H1 (cell line): ENCODE results near the gene TOP1. TPM values are rescaled to one million over a fixed set of nuclear protein-coding genes. Genes with fewer than 3 reads are reported as not detected.

Source experiments
- CTCF ChIA-PET: fragments of 300-600 bp; sonication (Branson Sonifier 250); formaldehyde crosslinking; loops from one replicate; lab custom pipeline; 2021; ENCODE audit not compliant: partially characterized antibody; lab: Charles Lee
- POLR2A ChIA-PET: fragments of 300-600 bp; sonication (Branson Sonifier 250); formaldehyde crosslinking; loops from one replicate; lab custom pipeline; 2021; ENCODE audit warnings: inconsistent platforms; ENCODE audit not compliant: partially characterized antibody; lab: Charles Lee
- DNase-seq, 2 experiments: peaks; one replicate each; pipeline versions ENCODE4 v3.0.0 to v3.0.0-alpha.2; 2010 to 2022; ENCODE audit warnings: low spot score in 2 of 2, low read depth in 1 of 2, mixed read lengths in 1 of 2
- FAIRE-seq: peaks from 2 replicates; lab custom pipeline; 2011; peaks lifted over from hg19 to GRCh38; lab: Jason Lieb, UNC
- H2AFZ ChIP-seq: 2 replicates; pipeline ENCODE4 v1.8.1; 2012; ENCODE audit warnings: low read length, inconsistent platforms
- H2AK5ac ChIP-seq: 2 replicates; pipeline ENCODE4 v1.6.1; 2013; ENCODE audit warnings: low read depth, low read length
- H2BK120ac ChIP-seq: replicated peaks from 2 replicates; pipeline ENCODE3; 2013; ENCODE audit warnings: low read depth, low read length, inconsistent platforms
- H2BK12ac ChIP-seq: 2 replicates; pipeline ENCODE4 v1.6.1; 2013; ENCODE audit warnings: low read depth, low read length
- H2BK15ac ChIP-seq: 2 replicates; pipeline ENCODE4 v1.6.1; 2013; ENCODE audit warnings: low read length
- H2BK20ac ChIP-seq: 2 replicates; pipeline ENCODE4 v1.6.1; 2013; ENCODE audit warnings: low read length
- H2BK5ac ChIP-seq: 2 replicates; pipeline ENCODE4 v1.6.1; 2013; ENCODE audit warnings: low read depth, low read length
- H3K14ac ChIP-seq: 2 replicates; pipeline ENCODE4 v1.6.1; 2013; ENCODE audit warnings: inconsistent platforms; ENCODE audit not compliant: insufficient read length
- H3K18ac ChIP-seq: 2 replicates; pipeline ENCODE4 v1.6.1; 2013; ENCODE audit warnings: low read length; ENCODE audit errors: extremely low read depth
- H3K23ac ChIP-seq: 2 replicates; pipeline ENCODE4 v1.6.1; 2013; ENCODE audit warnings: inconsistent platforms; ENCODE audit not compliant: insufficient read length
- H3K23me2 ChIP-seq: 2 replicates; pipeline ENCODE4 v1.6.1; 2013; ENCODE audit warnings: low read depth, low read length
- H3K27ac ChIP-seq: 2 replicates; pipeline ENCODE4 v1.6.1; 2011; ENCODE audit warnings: low read depth, low read length, inconsistent platforms
- H3K27me3 ChIP-seq, 4 experiments: replicated peaks in 1 of 4; 1 replicate in 1 of 4; 2 replicates in 3 of 4; pipeline versions ENCODE4 v1.6.1 to v1.8.1; 2011 to 2013; ENCODE audit warnings: low read length in 3 of 4, mild to moderate bottlenecking in 3 of 4, inconsistent platforms in 2 of 4, mixed read lengths in 2 of 4, moderate library complexity in 1 of 4; ENCODE audit not compliant: control insufficient read depth in 3 of 4, insufficient read depth in 3 of 4; ENCODE audit errors: extremely low read depth in 1 of 4
- H3K36me3 ChIP-seq, 4 experiments: 2 replicates each; pipeline versions ENCODE4 v1.6.1 to v1.8.1; 2011 to 2013; ENCODE audit warnings: mild to moderate bottlenecking in 4 of 4, low read length in 3 of 4, moderate library complexity in 2 of 4, control low read depth in 1 of 4, inconsistent platforms in 1 of 4; ENCODE audit not compliant: insufficient read depth in 4 of 4, control insufficient read depth in 2 of 4
- H3K4ac ChIP-seq: replicated peaks from 2 replicates; pipeline ENCODE3; 2013; ENCODE audit warnings: low read length, low read depth, mixed read lengths, inconsistent platforms; ENCODE audit not compliant: insufficient read length
- H3K4me1 ChIP-seq, 4 experiments: replicated peaks in 1 of 4; 1 replicate in 1 of 4; 2 replicates in 3 of 4; pipeline versions ENCODE4 v1.6.1 to v1.8.1; 2011 to 2013; ENCODE audit warnings: low read length in 3 of 4, inconsistent platforms in 2 of 4, mixed read lengths in 1 of 4; ENCODE audit not compliant: insufficient read depth in 4 of 4, control insufficient read depth in 3 of 4
- H3K4me2 ChIP-seq, 2 experiments: 2 replicates each; pipeline versions ENCODE4 v1.6.1 to v1.8.1; 2011 to 2013; ENCODE audit warnings: low read depth in 2 of 2, low read length in 2 of 2, control low read depth in 1 of 2, inconsistent platforms in 1 of 2, mild to moderate bottlenecking in 1 of 2; ENCODE audit not compliant: insufficient read depth in 1 of 2
- H3K4me3 ChIP-seq, 4 experiments: fragments of 200-600, 300-600 bp in 1 of 4; sonication (generic), shearing (Covaris generic), sonication (Bioruptor Twin) in 1 of 4; 2 replicates each; pipeline versions ENCODE4 v1.5.1 to v1.8.1; 2011 to 2016; ENCODE audit warnings: low read length in 4 of 4, low read depth in 3 of 4, control low read depth in 2 of 4, inconsistent platforms in 2 of 4, mild to moderate bottlenecking in 2 of 4, mixed read lengths in 1 of 4, moderate library complexity in 1 of 4; ENCODE audit not compliant: insufficient read depth in 2 of 4; ENCODE audit errors: extremely low read depth in 1 of 4
- H3K56ac ChIP-seq: replicated peaks from 2 replicates; pipeline ENCODE3; 2013; ENCODE audit warnings: low read depth, mild to moderate bottlenecking, mixed read lengths, low read length, inconsistent platforms; ENCODE audit not compliant: insufficient read length
- H3K79me1 ChIP-seq: 2 replicates; pipeline ENCODE4 v1.6.1; 2013; ENCODE audit warnings: low read depth, low read length, control low read depth
- H3K79me2 ChIP-seq, 2 experiments: 2 replicates each; pipeline versions ENCODE4 v1.6.1 to v1.8.1; 2012 to 2013; ENCODE audit warnings: low read length in 2 of 2, mild to moderate bottlenecking in 2 of 2, inconsistent platforms in 1 of 2; ENCODE audit not compliant: insufficient read depth in 2 of 2, control insufficient read depth in 1 of 2
- H3K9ac ChIP-seq, 4 experiments: replicated peaks in 1 of 4; 1 replicate in 1 of 4; 2 replicates in 3 of 4; pipeline versions ENCODE4 v1.6.1 to v1.8.1; 2011 to 2013; ENCODE audit warnings: low read depth in 3 of 4, low read length in 3 of 4, control low read depth in 2 of 4, mild to moderate bottlenecking in 2 of 4, moderate library complexity in 2 of 4, inconsistent platforms in 1 of 4; ENCODE audit errors: extremely low read depth in 1 of 4
- H3K9me3 ChIP-seq, 2 experiments: 2 replicates each; pipeline versions ENCODE4 v1.6.1 to v1.8.1; 2012 to 2013; ENCODE audit warnings: mild to moderate bottlenecking in 2 of 2, moderate library complexity in 2 of 2, control low read depth in 1 of 2, inconsistent platforms in 1 of 2, low read depth in 1 of 2, low read length in 1 of 2, mixed read lengths in 1 of 2; ENCODE audit not compliant: insufficient read depth in 2 of 2
- H4K20me1 ChIP-seq, 2 experiments: replicated peaks in 1 of 2; 2 replicates each; pipeline versions ENCODE3 to v1.8.1; 2011 to 2013; ENCODE audit warnings: inconsistent platforms in 2 of 2, low read length in 2 of 2, mild to moderate bottlenecking in 1 of 2; ENCODE audit not compliant: insufficient read depth in 2 of 2, control insufficient read depth in 1 of 2
- H4K5ac ChIP-seq: 2 replicates; pipeline ENCODE4 v1.6.1; 2013; ENCODE audit warnings: low read length, low read depth, mixed read lengths, inconsistent platforms; ENCODE audit not compliant: insufficient read length
- H4K8ac ChIP-seq: 2 replicates; pipeline ENCODE4 v1.8.0; 2013; ENCODE audit warnings: mild to moderate bottlenecking, moderate library complexity, low read length, inconsistent platforms; ENCODE audit not compliant: insufficient read depth; ENCODE audit errors: extremely low read depth
- H4K91ac ChIP-seq: replicated peaks from 2 replicates; pipeline ENCODE3; 2013; ENCODE audit warnings: low read length, mixed read lengths, inconsistent platforms; ENCODE audit not compliant: insufficient read length
- ASH2L ChIP-seq: fragments of 200-600, 300-600 bp; sonication (generic); IDR thresholded peaks from one replicate; pipeline ENCODE4 v1.7.1; 2017; ENCODE audit warnings: low read length
- BACH1 ChIP-seq: IDR thresholded peaks from 2 replicates; pipeline ENCODE4 v1.6.1; 2012; ENCODE audit warnings: low read length, improper control_type of control experiment
- BRCA1 ChIP-seq: IDR thresholded peaks from 2 replicates; pipeline ENCODE4 v1.6.1; 2012; ENCODE audit warnings: low read depth, low read length, improper control_type of control experiment
- GTF2F1 ChIP-seq: IDR thresholded peaks from 2 replicates; pipeline ENCODE4 v1.6.1; 2012; ENCODE audit warnings: low read depth, low read length, improper control_type of control experiment, borderline replicate concordance
- KDM1A ChIP-seq: fragments of 200-600, 300-600 bp; sonication (generic); IDR thresholded peaks from 2 replicates; pipeline ENCODE4 v1.7.1; 2016; ENCODE audit warnings: mild to moderate bottlenecking, low read length, borderline replicate concordance
- NANOG ChIP-seq: IDR thresholded peaks from 2 replicates; pipeline ENCODE4 v1.6.1; 2011; ENCODE audit warnings: low read length, low read depth, mild to moderate bottlenecking, inconsistent platforms; ENCODE audit not compliant: insufficient read depth, poor library complexity, severe bottlenecking
- PHF8 ChIP-seq: fragments of 200-600 bp; sonication (generic); conservative IDR thresholded peaks from 2 replicates; pipeline ENCODE4 v1.7.1; 2012; ENCODE audit warnings: low read depth, mild to moderate bottlenecking, inconsistent platforms, low read length, moderate library complexity
- SIN3A ChIP-seq, 2 experiments: IDR thresholded peaks in 1 of 2; conservative IDR thresholded peaks in 1 of 2; 2 replicates each; pipeline ENCODE4 v1.6.1; 2011 to 2012; ENCODE audit warnings: low read length in 2 of 2, improper control_type of control experiment in 1 of 2, low read depth in 1 of 2, mild to moderate bottlenecking in 1 of 2
- SP4 ChIP-seq: IDR thresholded peaks from 2 replicates; pipeline ENCODE4 v1.6.1; 2012; ENCODE audit warnings: low read length, inconsistent platforms
- SRF ChIP-seq: IDR thresholded peaks from 2 replicates; pipeline ENCODE4 v1.6.1; 2011; ENCODE audit warnings: mild to moderate bottlenecking, low read depth, low read length, moderate library complexity
- TAF1 ChIP-seq: IDR thresholded peaks from 2 replicates; pipeline ENCODE4 v1.6.1; 2011; ENCODE audit warnings: mild to moderate bottlenecking, low read depth, low read length
- TBP ChIP-seq: IDR thresholded peaks from 2 replicates; pipeline ENCODE4 v1.6.1; 2011; ENCODE audit warnings: low read depth, low read length, improper control_type of control experiment
- YY1 ChIP-seq: IDR thresholded peaks from 2 replicates; pipeline ENCODE4 v1.6.1; 2011; ENCODE audit warnings: low read depth, mild to moderate bottlenecking, low read length
- WGBS, 2 experiments: shearing (Covaris generic) in 1 of 2; methylation state at CpG; one replicate each; pipeline versions ENCODE4 v1.1.6 to v1.1.7; 2013 to 2015; ENCODE audit warnings: low lambda C conversion rate in 2 of 2, mixed read lengths in 2 of 2, inconsistent platforms in 1 of 2, low coverage in 1 of 2, missing lambda C conversion rate in 1 of 2; ENCODE audit not compliant: insufficient replicate concordance in 2 of 2, insufficient coverage in 1 of 2, insufficient read length in 1 of 2; ENCODE audit errors: extremely low coverage in 1 of 2, missing lambda C conversion rate in 1 of 2; 5-methylcytosine and 5-hydroxymethylcytosine counted together
- polyA plus RNA-seq, 7 experiments: library from polyadenylated mRNA; depleted of rRNA in 3 of 7; stranded (reverse) in 5 of 7; unstranded in 2 of 7; fragments of >200 nt in 5 of 7; fragments of 200-250 nt in 2 of 7; gene quantifications; 1 replicate in 5 of 7; 2 replicates in 1 of 7; 4 replicates in 1 of 7; pipeline versions ENCODE4 v1.2.1 to v1.2.3, GENCODE V29; 2011 to 2013; ENCODE audit warnings: missing spikeins in 2 of 7, mixed read lengths in 2 of 7
- total RNA-seq: library from RNA; stranded (reverse); fragmentation: NEBNext Ultra II Directional; extraction: Animal tissue kit (Norgen Biotek cat#: 25700); gene quantifications from 2 replicates; pipeline ENCODE4 v1.2.1, GENCODE V29; 2021
- TF ChIP-seq, protein P1 (sequence below): IDR thresholded peaks from 2 replicates; pipeline ENCODE4 v1.6.1; 2012; ENCODE audit warnings: inconsistent platforms
- TF ChIP-seq, protein P2 (sequence below): IDR thresholded peaks from 2 replicates; pipeline ENCODE4 v1.6.1; 2011; ENCODE audit warnings: low read depth, mild to moderate bottlenecking, low read length; ENCODE audit not compliant: insufficient read depth

The TOP1 gene
- total and polyA plus RNA-seq, 2 of the 8 experiments (the other 6 are each of a cell fraction or from before 2014, with no cell fraction given), result 7.4 to 108 TPM

DNA sequence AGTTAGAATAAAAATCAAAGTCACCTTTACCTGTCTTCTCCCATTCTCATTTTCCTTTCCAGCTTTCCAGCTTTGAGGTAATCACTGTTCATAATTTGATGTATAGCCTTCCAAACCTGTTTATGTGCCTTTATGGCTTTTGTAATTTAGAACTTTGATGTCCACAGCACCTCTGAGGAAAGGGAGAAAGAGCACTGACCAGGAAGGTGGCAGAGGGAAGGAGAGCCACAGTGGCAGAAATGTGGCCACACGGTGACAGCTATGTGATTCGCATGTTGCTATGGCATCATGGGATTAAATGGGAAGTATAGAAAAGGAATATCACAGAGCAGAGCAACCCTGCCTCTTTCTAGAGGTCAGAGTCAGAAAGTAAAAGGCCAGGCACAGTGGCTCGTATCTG, 57.0 kb downstream of the TOP1 start:
- Histone ChIP-seq H3K9ac (no peak overlapping the region; a peak in 1 of 7 replicates), H2BK12ac (no peak overlapping the region)
- 97% methylated on average over 3 of the region's 3 CpGs; no CpG with 5 or more reads in 1 of the 2 experiments for WGBS, 2 experiments
- TF ChIP-seq BACH1, result no peak
- TF ChIP-seq KDM1A, result no peak
- TF ChIP-seq SIN3A (conservative IDR thresholded peaks at IDR 0.05 in 1 of 2, IDR thresholded peaks at IDR 0.05 in 1 of 2; ENCODE audit: low read depth in 1 of 2, low read length in 2 of 2), result no peak
- TF ChIP-seq SP4, result no peak
- TF ChIP-seq SRF, result no peak
- TF ChIP-seq GTF2F1, result no peak
- no peak for TF ChIP-seq NANOG
- TF ChIP-seq TBP, result no peak
- TF ChIP-seq PHF8, result no peak
- TF ChIP-seq, protein P1, sequence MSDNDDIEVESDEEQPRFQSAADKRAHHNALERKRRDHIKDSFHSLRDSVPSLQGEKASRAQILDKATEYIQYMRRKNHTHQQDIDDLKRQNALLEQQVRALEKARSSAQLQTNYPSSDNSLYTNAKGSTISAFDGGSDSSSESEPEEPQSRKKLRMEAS, result no peak
- TF ChIP-seq, protein P2, sequence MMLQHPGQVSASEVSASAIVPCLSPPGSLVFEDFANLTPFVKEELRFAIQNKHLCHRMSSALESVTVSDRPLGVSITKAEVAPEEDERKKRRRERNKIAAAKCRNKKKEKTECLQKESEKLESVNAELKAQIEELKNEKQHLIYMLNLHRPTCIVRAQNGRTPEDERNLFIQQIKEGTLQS, result no peak
- TF ChIP-seq ASH2L, result no peak
- no peak for TF ChIP-seq TAF1
- TF ChIP-seq BRCA1, result no peak
- no peak for TF ChIP-seq YY1

More for the DNA sequence above, 57.0 kb downstream of the TOP1 start:
- Histone ChIP-seq H3K23me2 (no peaks in the 10 kb centered on the region), H2BK5ac (no peak overlapping the region), H3K56ac (no peak overlapping the region), H4K8ac (no peak overlapping the region), H4K20me1 (peaks cover 0 to 4% of the 10 kb centered on the region in 2 experiments), H4K91ac (no peak overlapping the region), H3K23ac (no peak overlapping the region), H3K4me3 (no peak overlapping the region), H3K4me2 (no peak overlapping the region), H3K4me1 (no peaks in the 10 kb centered on the region), H3K4ac (no peak overlapping the region), H3K9me3 (no peaks in the 10 kb centered on the region), H2BK20ac (no peak overlapping the region), H2BK120ac (no peak overlapping the region), H3K14ac (no peak overlapping the region), H3K27me3 (no peaks in the 10 kb centered on the region), H4K5ac (no peak overlapping the region), H3K79me2 (no peaks in the 10 kb centered on the region), H3K36me3 (peaks cover 13 to 60% (median 38%) of the 10 kb centered on the region in 4 experiments), H2AK5ac (no peak overlapping the region), H3K27ac (no peak overlapping the region), H3K18ac (no peak overlapping the region), H3K79me1 (no peaks in the 10 kb centered on the region), H2BK15ac (no peak overlapping the region), H2AFZ (no peak overlapping the region)
- CTCF ChIA-PET, result interaction anchor here (1.4 to 1.6 kb wide), 2 partner anchors 10 to 117 kb away, joined by 5 to 12 read pairs; no protein-coding TSS in a partner anchor
- POLR2A ChIA-PET, result no interaction called here
- no peak for DNase-seq
- no peak for FAIRE-seq
